ENCODE results near the gene SEMA4D.

Gene SEMA4D

GRCh38 chr9:89408628-89409101, 89.2 kb downstream of the SEMA4D start:
- no peak for DNase-seq

GRCh38 chr9:89407070-89407469, 90.8 kb downstream of the SEMA4D start:
- no peak for DNase-seq

GRCh38 chr9:89405826-89406225, 92.1 kb downstream of the SEMA4D start:
- DNase-seq: no peak

- DNase-seq: no peak
Observed at GRCh38 chr9:89404074-89404473, 93.8 kb downstream of the SEMA4D start.

- DNase-seq: no peak
Observed at GRCh38 chr9:89402695-89403427, 95.1 kb downstream of the SEMA4D start.

- no peak for DNase-seq
Observed at GRCh38 chr9:89400403-89401116, 97.4 kb downstream of the SEMA4D start.

GRCh38 chr9:89398621-89399020, 99.3 kb downstream of the SEMA4D start:
- DNase-seq: no peak

GRCh38 chr9:89397471-89397870, 100.4 kb downstream of the SEMA4D start:
- no peak for DNase-seq

GRCh38 chr9:89395931-89396710, 101.8 kb downstream of the SEMA4D start:
- DNase-seq: no peak

GRCh38 chr9:89394412-89394811, 103.5 kb downstream of the SEMA4D start:
- no peak for DNase-seq

- DNase-seq: no peak
Observed at GRCh38 chr9:89391585-89391984, 106.3 kb downstream of the SEMA4D start.

GRCh38 chr9:89390578-89391116, 107.3 kb downstream of the SEMA4D start:
- DNase-seq: no peak

GRCh38 chr9:89390068-89390555, 107.8 kb downstream of the SEMA4D start:
- DNase-seq: no peak

GRCh38 chr9:89388868-89389177, 109.1 kb downstream of the SEMA4D start:
- DNase-seq: no peak

- DNase-seq: no peak
Observed at GRCh38 chr9:89388084-89388867, 109.6 kb downstream of the SEMA4D start.

- DNase-seq: no peak
Observed at GRCh38 chr9:89387197-89387849, 110.6 kb downstream of the SEMA4D start.

- DNase-seq: no peak
Observed at GRCh38 chr9:89386797-89387196, 111.1 kb downstream of the SEMA4D start.

GRCh38 chr9:89386206-89386605, 111.7 kb downstream of the SEMA4D start:
- no peak for DNase-seq

GRCh38 chr9:89384783-89385182, 113.1 kb downstream of the SEMA4D start:
- no peak for DNase-seq

GRCh38 chr9:89383721-89384300, 114.1 kb downstream of the SEMA4D start:
- DNase-seq: no peak

- DNase-seq: no peak
Observed at GRCh38 chr9:89383030-89383720, 114.7 kb downstream of the SEMA4D start.

Measured in islet precursor cell (in vitro differentiated cells).